SHP77 (cell line): ENCODE results near the gene RRAS2.
"Not testable (repeated sequence)": the region's sequence is repeated elsewhere in the genome, so short reads cannot be mapped to it uniquely, and the experiment has no call there.

Source experiments
- DNase-seq, 2 experiments: peaks; one replicate each; lab custom pipeline; 2025; lab: John Stamatoyannopoulos, UW

RRAS2 gene

GRCh38 chr11:14371249-14371648 is 12.3 kb upstream of the RRAS2 start:
- DNase-seq = no peak

GRCh38 chr11:14370496-14370895 is 11.5 kb upstream of the RRAS2 start:
- DNase-seq = no peak

- no peak for DNase-seq
Observed at GRCh38 chr11:14369598-14369997, 10.6 kb upstream of the RRAS2 start.

- no peak for DNase-seq
Observed at GRCh38 chr11:14366936-14367335, 8.0 kb upstream of the RRAS2 start.

GRCh38 chr11:14364322-14364721 is 5.3 kb upstream of the RRAS2 start:
- no peak for DNase-seq

- DNase-seq = no peak
Observed at GRCh38 chr11:14362611-14363010, 3.6 kb upstream of the RRAS2 start.

GRCh38 chr11:14361951-14362350 is 3.0 kb upstream of the RRAS2 start:
- DNase-seq = no peak

GRCh38 chr11:14360976-14361375 is 2.0 kb upstream of the RRAS2 start:
- DNase-seq = no peak

- DNase-seq = no peak
Observed at GRCh38 chr11:14359501-14360031, 583 bp upstream of the RRAS2 start.

- no peak for DNase-seq
Observed at GRCh38 chr11:14357881-14358728, 878 bp downstream of the RRAS2 start.

GRCh38 chr11:14356342-14356741 is 2.6 kb downstream of the RRAS2 start:
- no peak for DNase-seq

- DNase-seq = not testable (repeated sequence)
Observed at GRCh38 chr11:14354604-14355003, 4.4 kb downstream of the RRAS2 start.

GRCh38 chr11:14350716-14351238 is 8.2 kb downstream of the RRAS2 start:
- DNase-seq = no peak

- DNase-seq = no peak
Observed at GRCh38 chr11:14350215-14350614, 8.8 kb downstream of the RRAS2 start.

- DNase-seq = no peak
Observed at GRCh38 chr11:14347991-14348390, 11.0 kb downstream of the RRAS2 start.

- no peak for DNase-seq
Observed at GRCh38 chr11:14347494-14347893, 11.5 kb downstream of the RRAS2 start.

GRCh38 chr11:14346303-14346955 is 12.6 kb downstream of the RRAS2 start:
- DNase-seq = no peak

- no peak for DNase-seq
Observed at GRCh38 chr11:14345668-14346067, 13.3 kb downstream of the RRAS2 start.

GRCh38 chr11:14345016-14345415 is 14.0 kb downstream of the RRAS2 start:
- not testable (repeated sequence) for DNase-seq

GRCh38 chr11:14342906-14343305 is 16.1 kb downstream of the RRAS2 start:
- no peak for DNase-seq

GRCh38 chr11:14341968-14342367 is 17.0 kb downstream of the RRAS2 start:
- DNase-seq = no peak

GRCh38 chr11:14340721-14341120 is 18.3 kb downstream of the RRAS2 start:
- DNase-seq = no peak

- DNase-seq = no peak
Observed at GRCh38 chr11:14339356-14339755, 19.6 kb downstream of the RRAS2 start.
